ENCODE measurements around the gene GNA12.

GNA12 gene, protein sequence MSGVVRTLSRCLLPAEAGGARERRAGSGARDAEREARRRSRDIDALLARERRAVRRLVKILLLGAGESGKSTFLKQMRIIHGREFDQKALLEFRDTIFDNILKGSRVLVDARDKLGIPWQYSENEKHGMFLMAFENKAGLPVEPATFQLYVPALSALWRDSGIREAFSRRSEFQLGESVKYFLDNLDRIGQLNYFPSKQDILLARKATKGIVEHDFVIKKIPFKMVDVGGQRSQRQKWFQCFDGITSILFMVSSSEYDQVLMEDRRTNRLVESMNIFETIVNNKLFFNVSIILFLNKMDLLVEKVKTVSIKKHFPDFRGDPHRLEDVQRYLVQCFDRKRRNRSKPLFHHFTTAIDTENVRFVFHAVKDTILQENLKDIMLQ

DNA sequence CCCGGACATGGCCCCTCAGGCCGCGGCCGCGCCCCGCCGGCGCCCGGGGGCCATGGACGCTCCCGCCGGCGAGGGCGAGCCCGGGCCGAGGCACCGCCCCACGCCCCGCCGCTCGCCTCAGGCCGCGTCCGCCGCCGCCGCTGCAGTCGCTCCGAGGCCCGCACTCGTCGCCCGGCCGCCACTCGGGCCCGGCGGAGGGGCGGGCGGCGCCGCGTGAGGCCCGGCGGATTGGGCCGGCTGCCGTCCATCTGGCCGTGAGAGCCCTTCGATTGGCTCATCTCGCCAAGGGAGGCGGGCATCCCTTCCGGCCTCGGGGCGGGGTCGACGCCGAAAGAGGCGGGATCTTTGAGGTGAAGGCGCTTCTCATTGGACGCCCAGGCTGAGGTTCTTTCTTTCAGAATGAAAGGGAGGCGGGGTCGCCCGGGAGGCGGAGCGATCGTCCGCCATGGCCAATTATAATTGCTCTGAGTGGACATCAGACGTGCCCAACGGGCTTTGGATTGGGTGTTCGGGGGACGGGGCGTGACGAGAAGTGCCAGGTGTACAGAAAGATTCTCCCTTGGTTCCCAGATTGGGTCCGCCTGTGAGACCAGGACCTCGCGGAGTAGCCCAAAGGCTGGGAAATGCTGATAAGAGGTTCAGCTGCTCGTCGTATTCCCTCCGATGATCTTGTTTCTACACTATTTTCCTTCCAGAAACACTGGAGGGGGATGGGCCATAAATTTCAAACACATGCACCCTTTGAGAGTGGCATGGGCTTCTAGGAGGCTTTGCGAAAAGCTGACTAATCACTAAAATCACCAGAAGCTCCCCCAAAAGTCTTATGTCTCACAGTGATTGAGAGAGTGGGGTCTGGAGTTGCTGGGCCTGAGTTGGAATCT lies at the start of gene GNA12:
Gene GNA12, minus strand, starts transcription at position 156 of the 881 bp plus-strand sequence. Its CDS starts 147 bp downstream, at position 9.
- DNase-seq, result peak; percentile 99

DNA sequence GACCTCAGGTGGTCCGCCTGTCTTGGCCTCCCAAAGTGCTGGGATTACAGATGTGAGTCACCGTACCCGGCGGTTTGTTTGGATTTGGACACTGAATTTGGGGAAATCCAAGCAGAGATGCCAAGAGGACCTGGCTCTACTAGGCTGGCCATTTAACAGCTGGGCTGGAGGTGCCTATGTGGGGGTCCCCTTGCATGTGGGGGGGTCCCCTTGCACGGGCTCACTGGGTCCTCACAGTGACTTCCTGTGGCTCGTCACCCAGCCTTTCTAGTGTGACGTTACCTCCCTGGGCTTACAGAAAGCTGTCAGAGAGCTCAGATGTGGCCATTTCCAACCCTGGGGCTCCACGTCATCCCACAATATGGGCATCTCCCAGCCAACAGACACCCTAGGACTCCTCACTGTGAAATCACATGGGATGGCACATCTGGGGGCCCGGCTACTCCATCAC lies 49.3 kb upstream of the GNA12 start:
- DNase-seq, result no peak

DNA sequence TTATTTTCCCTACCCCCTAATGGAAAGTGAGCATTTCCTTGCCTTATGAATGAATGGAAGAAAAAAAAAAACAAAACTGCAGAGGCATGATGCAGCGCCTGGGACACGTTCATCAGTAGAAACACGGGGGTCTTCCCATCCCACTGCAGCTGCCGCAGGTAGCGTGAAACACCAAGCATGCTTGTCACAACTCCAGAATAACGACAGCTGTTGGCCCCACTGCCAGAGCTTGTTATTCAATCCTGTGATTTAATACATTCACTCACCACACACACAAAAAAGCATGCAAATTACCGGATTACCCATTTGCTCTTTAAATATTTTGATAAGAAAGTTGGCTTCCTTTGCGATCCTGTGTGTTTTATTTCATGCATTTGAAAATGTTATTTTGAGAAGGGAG lies 48.4 kb upstream of the GNA12 start:
- no peak for DNase-seq

DNA sequence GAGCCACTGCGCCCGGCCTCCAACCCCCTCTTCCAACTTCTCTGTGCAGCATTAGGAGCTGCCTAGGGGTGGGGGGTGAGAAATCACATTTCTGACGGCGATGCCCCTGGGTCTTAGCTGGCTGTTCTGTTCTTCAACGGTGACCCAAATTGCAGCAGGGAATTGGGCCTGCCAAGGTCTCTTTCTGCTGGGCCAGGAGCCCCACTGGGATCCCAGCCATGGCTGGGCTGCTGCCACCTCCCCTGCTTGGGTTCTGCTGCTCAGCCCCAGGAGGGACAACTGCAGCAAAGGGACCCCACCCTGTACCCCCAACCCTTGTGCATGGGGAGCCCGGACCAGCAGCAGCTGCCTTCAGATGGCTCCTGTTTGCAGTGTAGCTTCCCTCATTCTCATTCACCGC lies 43.7 kb upstream of the GNA12 start:
- DNase-seq, result no peak

DNA sequence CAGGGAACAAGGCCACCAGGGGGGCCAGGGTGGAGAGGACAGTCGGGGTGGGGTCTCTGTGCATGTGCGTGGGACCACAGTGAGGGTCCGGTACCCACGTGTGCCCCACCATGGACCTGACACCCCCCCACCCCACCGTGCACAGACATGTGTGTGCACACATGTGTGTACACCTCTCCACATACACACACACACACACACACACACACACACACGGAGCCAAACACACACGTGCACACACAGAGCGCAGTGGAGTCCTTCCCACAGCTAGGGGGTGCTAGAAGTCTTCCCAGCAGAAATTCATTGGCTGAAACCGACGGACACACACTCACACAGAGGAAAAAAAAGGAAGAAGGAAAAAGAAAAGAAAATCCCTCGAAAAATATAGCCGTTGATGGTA lies 42.8 kb upstream of the GNA12 start:
- DNase-seq, result peak; percentile 43

DNA sequence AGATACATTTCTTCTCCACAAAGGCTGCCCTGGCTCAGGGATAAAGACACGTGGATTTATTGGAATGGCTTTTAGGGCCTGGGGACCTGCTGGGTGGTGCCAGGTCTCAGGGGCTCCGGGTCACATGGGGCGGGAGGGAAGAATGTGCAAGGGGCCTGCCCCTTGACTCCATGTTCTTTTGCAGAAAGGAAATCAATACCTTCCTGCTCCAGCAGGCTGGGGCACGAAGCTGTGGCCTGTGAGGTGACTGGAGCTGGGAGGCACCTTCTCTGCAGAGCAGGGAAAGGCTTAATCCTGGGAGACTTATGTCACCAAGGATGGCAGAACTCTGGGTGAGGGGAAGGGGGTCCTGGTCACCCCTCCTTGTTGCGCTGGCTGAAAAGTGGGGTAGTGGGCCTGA lies 42.3 kb upstream of the GNA12 start:
- no peak for DNase-seq

DNA sequence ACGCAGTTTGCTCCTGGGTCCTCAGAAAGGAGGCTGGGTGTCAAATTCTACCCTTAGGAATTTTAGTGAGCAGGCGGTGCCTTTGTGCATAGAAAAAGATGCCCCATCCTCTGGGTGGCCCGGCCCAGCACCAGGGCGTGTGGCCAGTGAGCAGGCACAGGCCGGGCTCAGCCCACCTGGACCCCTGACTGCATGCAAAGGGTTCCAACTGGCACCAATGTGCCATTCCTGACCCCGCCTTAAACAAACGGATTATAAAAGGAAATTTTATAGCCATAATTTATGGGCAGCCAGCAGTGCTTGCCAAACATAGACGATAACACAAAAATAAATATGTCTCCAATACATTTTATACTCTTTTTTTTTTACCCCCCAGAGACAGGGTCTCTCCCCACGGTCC lies 40.1 kb upstream of the GNA12 start:
- no peak for DNase-seq

DNA sequence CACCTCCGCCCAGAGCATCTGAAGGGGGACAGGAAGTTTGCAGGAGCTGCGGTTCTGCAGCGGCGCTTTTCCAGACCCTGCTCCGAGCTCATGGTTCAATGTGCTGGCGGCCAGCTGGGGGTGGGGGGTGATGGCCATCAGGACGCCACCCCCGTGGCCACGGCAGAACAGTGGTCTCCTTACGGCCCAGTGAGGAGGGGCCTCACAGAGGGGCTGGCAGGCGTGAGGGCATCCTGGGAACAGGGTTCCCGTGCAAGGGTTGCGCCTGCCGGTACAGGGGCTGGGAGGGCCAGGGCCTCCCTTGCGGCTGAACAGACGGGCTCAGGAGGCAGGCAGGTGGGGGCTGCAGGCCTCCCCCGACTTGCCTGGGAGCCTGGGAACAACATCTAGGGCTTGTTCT lies 39.0 kb upstream of the GNA12 start:
- no peak for DNase-seq

DNA sequence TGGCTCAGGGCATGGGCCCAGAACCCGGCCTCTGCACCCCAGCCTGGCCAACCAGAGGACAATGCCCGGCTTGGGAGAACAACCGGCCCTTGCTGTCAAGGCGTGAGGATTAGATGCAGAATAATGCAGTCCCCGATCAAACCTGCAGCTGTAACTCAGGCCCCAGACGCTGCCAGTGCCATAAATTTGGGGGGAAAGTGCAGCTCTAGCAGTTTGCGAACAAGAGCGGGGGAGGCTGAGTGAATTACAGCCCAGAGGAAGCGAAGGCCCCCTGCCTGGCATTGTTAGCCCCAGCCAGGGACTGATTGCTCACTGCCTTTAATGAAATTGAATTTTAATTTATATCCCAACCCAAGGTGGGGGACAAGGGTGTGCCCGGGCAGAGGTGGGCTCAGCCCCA lies 38.0 kb upstream of the GNA12 start:
- no peak for DNase-seq

DNA sequence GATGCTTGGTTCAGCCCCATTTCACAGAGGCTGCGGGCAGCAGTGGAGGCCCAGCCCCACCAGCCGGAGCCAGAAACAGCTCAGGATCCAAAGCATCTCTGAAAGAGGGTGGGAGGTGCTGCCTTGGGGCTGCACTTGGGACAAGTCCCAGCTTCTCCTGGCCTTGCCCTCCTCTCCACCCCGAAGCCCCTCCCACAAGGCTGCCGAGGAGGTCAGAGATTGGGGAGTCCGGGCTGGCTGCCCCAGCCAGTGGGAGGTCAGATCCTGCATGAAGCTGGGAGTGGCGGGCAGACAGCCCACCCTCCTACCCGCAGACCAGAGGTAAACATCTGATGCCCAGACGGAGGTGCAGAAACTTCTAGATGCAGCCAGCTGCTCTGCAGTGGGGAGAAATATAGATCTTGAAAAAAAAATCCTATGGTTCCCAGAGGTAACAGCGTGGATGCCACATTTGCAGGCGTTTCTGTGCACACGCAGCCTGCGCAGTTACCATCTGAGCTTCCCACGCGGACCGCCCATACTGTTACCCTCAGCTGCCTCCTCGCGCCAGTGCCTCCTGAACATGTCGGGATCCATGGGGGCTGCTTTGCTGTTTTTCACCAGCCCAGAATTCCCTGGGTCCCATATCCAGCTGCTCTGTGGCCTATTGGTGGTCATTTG lies 36.9 kb upstream of the GNA12 start:
- DNase-seq, result no peak

DNA sequence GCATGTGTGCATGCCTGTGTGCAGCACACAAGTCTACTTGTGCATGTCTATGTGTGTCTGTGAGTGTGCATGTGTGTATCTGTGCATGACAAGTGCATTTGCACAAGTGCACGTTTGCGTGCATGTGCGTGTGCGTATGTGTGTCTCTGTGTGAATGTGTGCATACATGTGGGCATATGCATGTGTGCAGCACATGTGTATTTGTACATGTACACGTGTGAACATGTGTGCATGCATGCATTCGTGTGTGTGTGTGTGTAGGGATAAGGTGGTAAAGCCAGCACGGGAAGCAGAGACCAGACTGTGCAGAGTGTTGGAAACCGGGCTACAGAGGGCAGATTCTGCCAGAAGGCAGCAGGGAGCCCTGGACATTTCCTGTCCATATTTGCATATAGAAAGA lies 35.9 kb upstream of the GNA12 start:
- DNase-seq, result no peak

DNA sequence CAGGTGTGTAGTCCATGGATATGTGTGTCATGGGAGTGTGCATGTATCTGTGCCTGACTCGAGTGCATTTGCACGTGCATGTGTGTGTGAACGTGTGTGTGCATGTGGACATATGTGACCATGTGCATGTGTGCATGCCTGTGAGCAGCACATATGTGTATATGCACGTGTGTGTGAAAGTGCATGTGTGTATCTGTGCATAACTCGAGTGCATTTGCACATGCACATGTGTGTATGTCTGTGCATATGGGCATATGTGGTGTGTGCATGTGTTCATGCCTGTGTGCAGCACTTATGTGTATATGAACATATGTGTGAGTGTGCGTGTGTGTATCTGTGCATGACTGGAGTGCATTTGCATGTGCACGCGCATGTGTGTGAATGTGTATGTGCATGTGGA lies 35.2 kb upstream of the GNA12 start:
- DNase-seq, result no peak

DNA sequence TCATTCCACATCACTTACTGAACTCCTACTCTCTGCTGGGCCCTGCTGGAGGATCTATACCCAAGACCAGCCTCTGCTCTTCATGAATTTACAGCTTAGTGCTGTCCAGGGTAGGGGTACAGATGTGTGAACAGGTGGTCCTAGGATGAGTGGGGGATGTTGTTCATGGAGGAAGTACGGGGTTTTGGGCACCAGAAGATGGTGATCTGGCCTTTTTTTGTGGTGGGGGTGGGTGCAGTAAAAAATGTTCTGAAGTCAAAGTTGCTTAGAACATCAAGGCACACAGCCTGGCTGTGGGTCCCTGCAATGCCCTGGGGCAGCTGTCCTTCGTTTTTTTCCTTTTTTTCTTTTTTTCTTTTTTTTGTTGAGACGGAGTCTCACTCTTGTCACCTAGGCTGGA lies 34.2 kb upstream of the GNA12 start:
- no peak for DNase-seq

DNA sequence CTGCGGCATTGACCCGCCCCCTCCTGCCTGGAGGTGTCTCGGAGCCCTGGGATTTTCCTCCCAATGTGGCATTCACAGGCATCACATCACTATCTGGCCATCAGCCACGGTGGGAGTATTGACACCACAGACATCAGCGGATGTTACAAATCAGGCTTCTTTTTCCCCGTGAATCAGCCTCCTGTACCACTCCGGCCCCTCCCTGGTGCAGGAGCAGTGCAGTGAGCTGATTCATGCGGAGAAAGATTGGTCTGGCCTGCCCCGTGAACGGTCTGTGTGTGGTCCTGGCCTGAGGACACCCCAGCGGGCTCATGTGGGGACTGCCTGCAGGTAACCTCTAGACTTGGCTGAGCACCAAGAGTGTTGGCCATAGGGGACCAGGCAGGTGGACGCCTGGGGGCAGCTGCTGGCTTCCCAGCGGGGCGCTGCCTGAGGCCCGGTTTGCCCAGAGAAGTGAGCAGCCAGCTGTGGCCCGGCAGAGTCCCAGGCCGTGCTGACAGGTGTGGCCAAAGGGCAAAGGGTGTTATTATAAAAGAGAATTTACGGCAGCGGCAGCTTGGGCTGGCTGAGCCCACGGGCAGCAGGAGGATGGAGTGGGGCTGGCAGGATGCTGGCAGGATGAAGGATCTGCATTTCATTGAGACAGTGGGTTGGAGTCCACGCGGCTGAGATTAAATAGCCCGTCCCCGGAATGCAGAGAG lies 32.1 kb upstream of the GNA12 start:
- DNase-seq, result peak; percentile 56

DNA sequence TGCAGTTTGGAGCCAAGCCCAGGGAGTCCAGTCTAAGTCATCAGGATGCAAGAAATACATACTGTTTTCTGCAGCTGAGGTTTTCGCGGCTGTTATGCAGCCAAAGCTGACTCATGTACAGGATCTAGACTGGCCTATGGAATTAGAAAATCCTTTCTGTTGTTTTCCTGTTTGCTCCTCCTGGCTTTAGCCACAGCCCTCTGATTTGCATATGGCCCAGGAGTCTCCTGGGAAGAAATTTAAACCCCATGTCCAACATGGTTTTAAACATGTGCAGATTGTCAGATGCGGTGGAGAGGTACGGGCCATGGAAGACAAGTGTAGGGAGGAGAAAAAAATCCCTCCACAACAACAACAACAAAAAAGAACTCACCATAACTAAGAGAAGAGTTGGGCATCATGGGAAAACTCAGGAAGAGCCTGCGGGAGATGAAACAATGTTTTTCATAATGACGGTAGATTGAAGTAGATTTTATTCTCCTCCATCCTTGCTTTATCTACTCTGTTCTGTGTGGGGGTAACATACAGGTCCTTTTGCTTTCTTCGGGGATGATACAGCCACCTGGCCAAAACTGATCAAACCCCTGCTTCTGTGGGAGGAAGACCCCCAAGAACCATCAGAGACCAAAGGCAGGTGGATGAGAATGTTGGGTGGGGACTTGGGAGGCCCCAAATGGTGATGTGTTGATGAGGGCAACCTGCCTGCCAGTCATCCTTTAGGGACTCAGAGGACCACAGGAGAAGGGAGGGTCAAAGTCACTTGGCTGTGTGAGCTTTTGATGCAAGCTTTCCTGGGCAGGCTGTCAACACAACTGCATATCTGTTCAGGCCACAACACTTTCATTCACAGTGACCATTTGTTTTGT lies 29.8 kb upstream of the GNA12 start:
- DNase-seq, result peak; percentile 63

DNA sequence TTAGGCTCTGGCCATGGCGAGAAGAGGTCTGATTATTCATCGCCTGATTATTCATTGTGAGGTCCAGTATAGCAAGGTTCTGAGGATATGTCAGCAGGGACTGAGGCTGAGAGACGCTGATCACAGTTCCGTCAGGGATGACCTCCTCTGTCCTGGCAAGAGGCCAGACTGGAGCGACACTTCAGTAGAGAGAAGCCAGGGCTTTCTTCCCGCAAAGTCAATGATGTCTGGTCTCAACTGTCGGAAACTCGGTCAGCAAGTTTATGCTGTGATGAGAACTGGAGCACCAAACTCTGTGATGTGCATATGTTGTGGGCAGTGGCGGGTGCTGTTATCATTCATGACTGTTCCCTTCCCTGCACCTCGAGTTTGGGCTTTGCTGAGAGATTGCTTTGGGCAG lies 29.0 kb upstream of the GNA12 start:
- DNase-seq, result peak; percentile 61

DNA sequence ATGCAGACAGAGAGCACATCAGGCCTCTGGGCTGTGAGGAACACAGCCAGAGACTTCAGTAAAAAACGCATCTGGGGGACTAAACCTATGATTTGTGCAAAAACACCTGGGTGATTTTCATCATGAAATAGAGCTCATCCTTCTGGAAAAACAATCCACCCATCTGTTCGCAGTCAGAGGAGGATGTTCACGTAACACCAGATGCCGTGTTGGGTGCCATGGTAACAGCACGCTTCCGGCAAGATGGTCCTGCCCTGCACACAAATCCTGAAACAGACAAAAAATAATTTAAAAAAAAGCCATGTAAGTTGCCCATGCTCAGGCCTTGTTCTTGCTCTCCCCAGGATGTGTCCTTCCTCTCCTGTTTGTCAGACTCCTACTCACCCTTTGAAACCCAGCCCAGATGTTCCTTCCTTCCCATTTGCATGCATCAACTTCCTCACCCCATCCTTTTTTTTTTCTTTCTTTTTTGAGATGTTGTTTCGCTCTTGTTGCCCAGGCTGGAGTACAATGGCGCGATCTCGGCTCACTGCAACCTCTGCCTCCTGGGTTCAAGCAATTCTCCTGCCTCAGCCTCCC lies 28.3 kb upstream of the GNA12 start:
- DNase-seq, result no peak

DNA sequence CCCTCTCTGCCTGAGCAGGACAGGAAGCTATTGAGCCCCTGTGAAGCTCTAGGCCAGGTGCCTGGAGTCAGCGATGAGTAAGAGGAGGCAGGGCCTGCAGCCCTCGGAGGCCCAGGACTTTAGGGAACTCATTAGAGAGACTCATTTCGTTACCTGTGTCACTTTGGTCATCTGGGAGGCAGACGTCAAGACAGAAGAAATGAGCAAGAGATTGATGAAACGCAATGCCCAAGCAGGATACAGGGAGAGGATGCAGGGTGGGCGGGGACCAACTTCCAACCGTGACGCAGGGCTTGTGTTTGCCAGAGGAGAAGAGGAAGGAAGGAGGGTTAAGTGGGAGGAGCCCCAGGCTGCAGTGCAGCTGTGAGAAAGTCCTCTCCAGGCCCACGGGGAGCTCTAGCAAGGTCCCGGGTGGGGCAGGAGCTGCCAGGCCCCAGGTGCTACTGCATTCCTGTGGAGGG lies 26.4 kb upstream of the GNA12 start:
- DNase-seq, result peak; percentile 21

DNA sequence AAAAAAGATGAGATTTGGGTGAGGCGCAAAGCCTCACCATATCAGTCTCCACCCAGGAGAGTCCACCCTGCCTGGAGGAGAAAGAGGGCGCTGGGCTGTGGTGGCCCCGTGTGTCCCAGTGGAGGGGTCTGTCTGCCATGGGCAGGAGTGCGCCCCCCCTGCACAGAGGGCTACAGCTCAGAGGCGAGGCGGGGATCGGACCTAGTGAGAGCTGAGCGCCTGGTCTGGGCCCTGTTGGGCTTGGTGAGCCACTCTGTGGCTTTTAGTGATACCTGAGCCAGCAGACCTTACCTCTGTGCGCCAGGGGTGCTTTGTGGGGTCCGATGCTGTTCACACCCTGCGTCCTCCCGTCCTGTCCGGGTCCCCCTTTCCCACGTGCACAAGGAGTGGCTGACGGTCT lies 25.9 kb upstream of the GNA12 start:
- DNase-seq, result no peak

DNA sequence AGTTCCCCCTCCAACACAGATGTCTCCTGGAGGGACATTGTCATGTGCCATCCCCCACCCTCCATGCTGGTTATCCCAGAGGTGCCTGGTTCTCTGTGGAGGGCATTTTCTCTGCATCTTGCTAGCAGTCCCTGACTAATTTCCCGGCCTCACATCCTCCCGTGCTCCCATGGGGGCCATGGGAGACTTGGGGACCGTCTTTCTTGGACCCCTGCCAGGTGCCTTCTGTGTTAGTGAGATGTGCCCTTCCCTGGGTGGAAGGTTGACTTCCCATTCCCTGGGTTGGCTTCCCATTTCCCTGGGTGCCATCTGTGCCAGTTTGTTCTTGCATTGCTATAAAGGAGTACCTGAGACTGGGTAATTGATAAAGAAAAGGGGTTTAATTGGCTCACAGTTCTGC lies 22.5 kb upstream of the GNA12 start:
- DNase-seq, result no peak

DNA sequence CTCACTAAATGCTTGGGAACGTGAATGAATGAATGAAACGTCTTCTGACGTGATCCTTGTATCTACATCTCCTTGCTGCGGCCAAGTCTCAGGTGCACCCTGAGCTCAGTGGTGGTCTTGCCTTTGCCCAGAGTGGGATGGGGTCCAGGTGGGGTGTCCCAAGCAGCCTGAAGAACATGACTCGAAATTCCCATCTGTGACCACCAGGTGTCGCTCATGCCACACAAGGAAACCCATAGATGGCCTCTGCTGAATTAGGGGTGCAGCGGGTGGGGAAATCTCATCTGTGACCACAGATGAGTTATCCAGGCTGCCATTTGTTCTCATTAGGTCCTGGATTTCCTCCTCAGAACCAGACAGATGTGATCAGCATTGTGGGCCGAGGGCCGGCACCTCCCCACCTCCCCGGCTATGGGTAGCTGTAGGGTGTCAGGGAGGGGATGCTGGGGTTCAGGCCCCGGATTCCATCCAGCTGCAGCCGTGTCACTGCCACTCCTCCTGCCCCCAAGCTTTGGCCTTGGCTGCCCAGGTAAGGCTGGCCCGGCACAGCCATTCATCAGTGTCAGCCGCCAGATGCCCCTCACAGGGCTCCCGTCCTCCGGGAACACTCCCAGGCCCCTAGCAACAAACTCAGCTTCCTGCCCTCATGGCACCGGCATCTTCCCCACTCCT lies 21.0 kb upstream of the GNA12 start:
- DNase-seq, result peak; percentile 44

All from SHP77 treated with DMSO at 0.1 percent for 48 hours (cell line).